ENCODE results near the gene MDH1. TPM values are rescaled to one million over a fixed set of nuclear protein-coding genes. Genes with fewer than 3 reads are reported as not detected.
"Not testable (repeated sequence)": the region's sequence is repeated elsewhere in the genome, so short reads cannot be mapped to it uniquely, and the experiment has no call there.

MDH1 gene
- total RNA-seq, 3 donors from 2014 or later = 125 to 574 (median 147) TPM

- Histone ChIP-seq H3K9me3 (peaks cover 3 to 18% of the 10 kb centered on the region in 2 donors), H3K4me1 (no peaks in the 10 kb centered on the region), H3K4me3 (no peak overlapping the region), H3K27ac (no peak overlapping the region), H3K27me3 (no peaks in the 10 kb centered on the region), H3K36me3 (no peaks in the 10 kb centered on the region)
- TF ChIP-seq CTCF (IDR thresholded peaks at IDR 0.05) (no peak), POLR2A (IDR thresholded peaks at IDR 0.05) (no peak), POLR2AphosphoS5 (IDR thresholded peaks at IDR 0.05) (no peak)
- no peak for DNase-seq (ENCODE audit: low spot score in 2 of 2)
- intact Hi-C loops (cut with DNase I; ENCODE audit: low total_unique reads) = no loop called here
Observed at GRCh38 chr2:63555299-63555698, 33.5 kb upstream of the MDH1 start.

GRCh38 chr2:63555931-63556330 lies 32.8 kb upstream of the MDH1 start:
- TF ChIP-seq POLR2AphosphoS5 (IDR thresholded peaks at IDR 0.05) = no peak

GRCh38 chr2:63557819-63558218 lies 30.9 kb upstream of the MDH1 start:
- H3K4me1 ChIP-seq; H3K27me3 ChIP-seq; intact Hi-C loops (cut with DNase I; ENCODE audit: low total_unique reads); DNase-seq (ENCODE audit: low spot score in 2 of 2); H3K4me3 ChIP-seq; H3K27ac ChIP-seq; H3K36me3 ChIP-seq: not testable (repeated sequence)
- H3K9me3 ChIP-seq = peaks cover 15 to 25% of the 10 kb centered on the region in 2 donors

More at GRCh38 chr2:63555931-63556330, 32.8 kb upstream of the MDH1 start:
- DNase-seq (ENCODE audit: low spot score in 2 of 2) = no peak
- Histone ChIP-seq H3K9me3 (peaks cover 5 to 18% of the 10 kb centered on the region in 2 donors), H3K36me3 (no peaks in the 10 kb centered on the region), H3K27me3 (no peaks in the 10 kb centered on the region), H3K4me3 (no peak overlapping the region), H3K4me1 (no peaks in the 10 kb centered on the region), H3K27ac (no peak overlapping the region)
- intact Hi-C loops (cut with DNase I; ENCODE audit: low total_unique reads) = no loop called here

- H3K4me3 ChIP-seq; intact Hi-C loops (cut with DNase I; ENCODE audit: low total_unique reads); DNase-seq (ENCODE audit: low spot score in 2 of 2); H3K36me3 ChIP-seq; H3K27me3 ChIP-seq; H3K4me1 ChIP-seq; H3K27ac ChIP-seq: not testable (repeated sequence)
- peaks cover 15 to 25% of the 10 kb centered on the region in 2 donors for H3K9me3 ChIP-seq
Observed at GRCh38 chr2:63558922-63559321, 29.8 kb upstream of the MDH1 start.

GRCh38 chr2:63562751-63563150 lies 26.0 kb upstream of the MDH1 start:
- TF ChIP-seq POLR2A (IDR thresholded peaks at IDR 0.05) = no peak
- no peak for TF ChIP-seq POLR2AphosphoS5 (IDR thresholded peaks at IDR 0.05)
- no peak for TF ChIP-seq CTCF (IDR thresholded peaks at IDR 0.05)
- no peak overlapping the region for H3K4me3 ChIP-seq
- DNase-seq (ENCODE audit: low spot score in 2 of 2) = no peak
- H3K4me1 ChIP-seq = no peaks in the 10 kb centered on the region
- no peaks in the 10 kb centered on the region for H3K27me3 ChIP-seq
- H3K36me3 ChIP-seq = no peaks in the 10 kb centered on the region
- H3K27ac ChIP-seq = no peak overlapping the region
- intact Hi-C loops (cut with DNase I; ENCODE audit: low total_unique reads) = no loop called here
- peaks cover 7 to 12% of the 10 kb centered on the region in 2 donors for H3K9me3 ChIP-seq

- DNase-seq (ENCODE audit: low spot score in 2 of 2) = no peak
- intact Hi-C loops (cut with DNase I; ENCODE audit: low total_unique reads) = no loop called here
- H3K27me3 ChIP-seq = no peaks in the 10 kb centered on the region
- H3K36me3 ChIP-seq = no peaks in the 10 kb centered on the region
- H3K4me1 ChIP-seq = no peaks in the 10 kb centered on the region
- H3K9me3 ChIP-seq = peaks cover 0 to 5% of the 10 kb centered on the region in 2 donors
- no peak overlapping the region for H3K4me3 ChIP-seq
- no peak for TF ChIP-seq POLR2A (IDR thresholded peaks at IDR 0.05)
- no peak for TF ChIP-seq CTCF (IDR thresholded peaks at IDR 0.05)
- no peak for TF ChIP-seq POLR2AphosphoS5 (IDR thresholded peaks at IDR 0.05)
- H3K27ac ChIP-seq = no peak overlapping the region
Observed at GRCh38 chr2:63569740-63570139, 19.0 kb upstream of the MDH1 start.

GRCh38 chr2:63571291-63571690 lies 17.5 kb upstream of the MDH1 start:
- no peaks in the 10 kb centered on the region for H3K27me3 ChIP-seq
- H3K9me3 ChIP-seq = peaks cover 0 to 5% of the 10 kb centered on the region in 2 donors
- no peak for TF ChIP-seq CTCF (IDR thresholded peaks at IDR 0.05)
- TF ChIP-seq POLR2A (IDR thresholded peaks at IDR 0.05) = no peak
- no peak for TF ChIP-seq POLR2AphosphoS5 (IDR thresholded peaks at IDR 0.05)
- no peak overlapping the region for H3K4me3 ChIP-seq
- no peaks in the 10 kb centered on the region for H3K4me1 ChIP-seq
- no peak overlapping the region for H3K27ac ChIP-seq
- no peak for DNase-seq (ENCODE audit: low spot score in 2 of 2)
- H3K36me3 ChIP-seq = no peaks in the 10 kb centered on the region
- intact Hi-C loops (cut with DNase I; ENCODE audit: low total_unique reads) = no loop called here
